Endothelial cell (in vitro differentiated cells): Measurements from ENCODE around the gene ADAMTS20. TPM values are rescaled to one million over a fixed set of nuclear protein-coding genes. Genes with fewer than 3 reads are reported as not detected.
A peak's percentile ranks its signal among the peaks of the same experiment; 100 is the strongest.

Experiments used
- DNase-seq: peaks from one replicate; pipeline ENCODE4 v3.0.0; 2021; ENCODE audit warnings: low spot score
- H3K27ac Mint-ChIP-seq: one replicate; pipeline ENCODE4 v1.8.0; 2021; ENCODE audit warnings: mixed read lengths, inconsistent platforms; ENCODE audit not compliant: unreplicated experiment
- H3K27me3 Mint-ChIP-seq: one replicate; pipeline ENCODE4 v1.8.0; 2021; ENCODE audit warnings: mild to moderate bottlenecking, moderate library complexity, mixed read lengths, inconsistent platforms; ENCODE audit not compliant: unreplicated experiment
- H3K36me3 Mint-ChIP-seq: one replicate; pipeline ENCODE4 v1.8.0; 2021; ENCODE audit warnings: mild to moderate bottlenecking, low read depth, mixed read lengths, inconsistent platforms; ENCODE audit not compliant: unreplicated experiment
- H3K4me1 Mint-ChIP-seq: one replicate; pipeline ENCODE4 v1.8.0; 2021; ENCODE audit warnings: mild to moderate bottlenecking, mixed read lengths, inconsistent platforms; ENCODE audit not compliant: unreplicated experiment
- H3K4me3 Mint-ChIP-seq: one replicate; pipeline ENCODE4 v1.8.0; 2021; ENCODE audit warnings: mild to moderate bottlenecking, mixed read lengths, inconsistent platforms; ENCODE audit not compliant: unreplicated experiment
- H3K9me3 Mint-ChIP-seq: one replicate; pipeline ENCODE4 v1.8.0; 2021; ENCODE audit warnings: mixed read lengths, inconsistent platforms; ENCODE audit not compliant: unreplicated experiment
- long read RNA-seq: library from polyadenylated mRNA; unstranded; transcript quantifications from one replicate; pipeline ENCODE4 v2.0.0, GENCODE V29; 2020; ENCODE audit not compliant: unreplicated experiment
- total RNA-seq: library from RNA; stranded (reverse); fragmentation: NEBNext Ultra II Directional; extraction: Animal tissue kit (Norgen Biotek cat#: 25700); gene quantifications from one replicate; pipeline ENCODE4 v1.2.1, GENCODE V29; 2021; ENCODE audit not compliant: unreplicated experiment
- TF ChIP-seq, protein P1 (sequence below): fragments of 200-600 bp; sonication (generic); IDR thresholded peaks from one replicate; pipeline ENCODE4 v1.5.0; 2021; ENCODE audit warnings: antibody characterized with exemption; ENCODE audit not compliant: unreplicated experiment

The ADAMTS20 gene, protein sequence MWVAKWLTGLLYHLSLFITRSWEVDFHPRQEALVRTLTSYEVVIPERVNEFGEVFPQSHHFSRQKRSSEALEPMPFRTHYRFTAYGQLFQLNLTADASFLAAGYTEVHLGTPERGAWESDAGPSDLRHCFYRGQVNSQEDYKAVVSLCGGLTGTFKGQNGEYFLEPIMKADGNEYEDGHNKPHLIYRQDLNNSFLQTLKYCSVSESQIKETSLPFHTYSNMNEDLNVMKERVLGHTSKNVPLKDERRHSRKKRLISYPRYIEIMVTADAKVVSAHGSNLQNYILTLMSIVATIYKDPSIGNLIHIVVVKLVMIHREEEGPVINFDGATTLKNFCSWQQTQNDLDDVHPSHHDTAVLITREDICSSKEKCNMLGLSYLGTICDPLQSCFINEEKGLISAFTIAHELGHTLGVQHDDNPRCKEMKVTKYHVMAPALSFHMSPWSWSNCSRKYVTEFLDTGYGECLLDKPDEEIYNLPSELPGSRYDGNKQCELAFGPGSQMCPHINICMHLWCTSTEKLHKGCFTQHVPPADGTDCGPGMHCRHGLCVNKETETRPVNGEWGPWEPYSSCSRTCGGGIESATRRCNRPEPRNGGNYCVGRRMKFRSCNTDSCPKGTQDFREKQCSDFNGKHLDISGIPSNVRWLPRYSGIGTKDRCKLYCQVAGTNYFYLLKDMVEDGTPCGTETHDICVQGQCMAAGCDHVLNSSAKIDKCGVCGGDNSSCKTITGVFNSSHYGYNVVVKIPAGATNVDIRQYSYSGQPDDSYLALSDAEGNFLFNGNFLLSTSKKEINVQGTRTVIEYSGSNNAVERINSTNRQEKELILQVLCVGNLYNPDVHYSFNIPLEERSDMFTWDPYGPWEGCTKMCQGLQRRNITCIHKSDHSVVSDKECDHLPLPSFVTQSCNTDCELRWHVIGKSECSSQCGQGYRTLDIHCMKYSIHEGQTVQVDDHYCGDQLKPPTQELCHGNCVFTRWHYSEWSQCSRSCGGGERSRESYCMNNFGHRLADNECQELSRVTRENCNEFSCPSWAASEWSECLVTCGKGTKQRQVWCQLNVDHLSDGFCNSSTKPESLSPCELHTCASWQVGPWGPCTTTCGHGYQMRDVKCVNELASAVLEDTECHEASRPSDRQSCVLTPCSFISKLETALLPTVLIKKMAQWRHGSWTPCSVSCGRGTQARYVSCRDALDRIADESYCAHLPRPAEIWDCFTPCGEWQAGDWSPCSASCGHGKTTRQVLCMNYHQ (N-terminal part only)
- total RNA-seq: 0.15 TPM
- long read RNA-seq: 0 reads

DNA sequence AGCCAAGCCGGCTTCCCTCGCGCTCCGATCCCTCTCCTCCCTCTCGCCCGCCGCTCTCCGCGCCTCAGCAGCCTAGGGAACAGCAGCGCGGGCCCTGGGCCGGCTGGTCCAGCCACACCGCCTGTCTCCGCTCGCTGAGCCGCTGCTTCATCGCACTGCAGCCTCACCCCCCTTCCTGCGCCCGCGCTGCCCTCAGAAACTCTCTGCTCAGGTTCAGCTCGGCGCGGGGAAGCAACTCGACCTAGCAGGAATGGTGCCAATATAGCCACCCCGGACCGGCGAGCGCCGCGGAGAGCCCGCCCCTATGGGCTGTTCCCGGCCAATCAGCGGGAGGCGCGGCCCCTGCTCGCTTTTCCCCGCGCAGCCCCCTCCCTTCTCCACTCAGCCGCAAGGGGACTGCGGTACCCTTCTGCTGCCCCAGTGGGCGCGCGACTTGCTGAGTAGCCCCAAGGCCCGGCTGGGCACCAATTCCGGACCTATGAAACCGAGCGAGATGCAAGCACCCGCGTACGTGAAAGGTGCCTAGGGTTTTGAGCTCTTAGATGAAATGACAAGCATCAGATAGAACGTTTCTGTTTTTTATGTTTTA lies at the start of gene ADAMTS20:
ADAMTS20 (minus strand) TSS at position 233 of the 589 bp plus-strand sequence. CDS start 282 bp downstream, outside the sequence.
- Mint-ChIP-seq H3K27me3 (peaks cover 14% of the 10 kb centered on the region), H3K4me1 (peaks cover 7% of the 10 kb centered on the region), H3K4me3 (peak within 1 kb of the TSS; percentile 91), H3K27ac (no peak within 1 kb of the TSS), H3K9me3 (no peaks in the 10 kb centered on the region), H3K36me3 (no peaks in the 10 kb centered on the region)
- TF ChIP-seq, protein P1, sequence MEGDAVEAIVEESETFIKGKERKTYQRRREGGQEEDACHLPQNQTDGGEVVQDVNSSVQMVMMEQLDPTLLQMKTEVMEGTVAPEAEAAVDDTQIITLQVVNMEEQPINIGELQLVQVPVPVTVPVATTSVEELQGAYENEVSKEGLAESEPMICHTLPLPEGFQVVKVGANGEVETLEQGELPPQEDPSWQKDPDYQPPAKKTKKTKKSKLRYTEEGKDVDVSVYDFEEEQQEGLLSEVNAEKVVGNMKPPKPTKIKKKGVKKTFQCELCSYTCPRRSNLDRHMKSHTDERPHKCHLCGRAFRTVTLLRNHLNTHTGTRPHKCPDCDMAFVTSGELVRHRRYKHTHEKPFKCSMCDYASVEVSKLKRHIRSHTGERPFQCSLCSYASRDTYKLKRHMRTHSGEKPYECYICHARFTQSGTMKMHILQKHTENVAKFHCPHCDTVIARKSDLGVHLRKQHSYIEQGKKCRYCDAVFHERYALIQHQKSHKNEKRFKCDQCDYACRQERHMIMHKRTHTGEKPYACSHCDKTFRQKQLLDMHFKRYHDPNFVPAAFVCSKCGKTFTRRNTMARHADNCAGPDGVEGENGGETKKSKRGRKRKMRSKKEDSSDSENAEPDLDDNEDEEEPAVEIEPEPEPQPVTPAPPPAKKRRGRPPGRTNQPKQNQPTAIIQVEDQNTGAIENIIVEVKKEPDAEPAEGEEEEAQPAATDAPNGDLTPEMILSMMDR: no peak
- peak; percentile 74 for DNase-seq

DNA sequence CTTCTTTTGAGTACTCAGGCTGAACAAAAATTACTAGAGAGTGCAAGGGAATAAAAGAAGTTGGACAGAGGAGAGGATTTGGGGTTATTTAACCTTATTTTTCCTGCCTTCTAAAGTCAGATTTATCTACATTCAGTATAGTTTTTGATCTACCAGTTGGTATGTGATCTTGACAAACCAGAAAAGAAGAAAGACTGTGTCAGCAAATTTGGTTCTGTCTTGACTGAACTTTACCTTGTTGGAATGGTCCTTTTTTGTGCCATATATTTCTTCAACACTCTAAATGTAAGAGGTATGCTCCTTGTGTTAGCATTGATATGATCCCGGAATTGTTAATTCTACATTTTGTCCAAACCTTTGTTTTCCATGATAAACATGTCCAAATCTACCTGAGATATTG lies 47.7 kb upstream of the ADAMTS20 start:
- Mint-ChIP-seq H3K36me3 (no peaks in the 10 kb centered on the region), H3K4me1 (no peaks in the 10 kb centered on the region), H3K4me3 (no peak overlapping the region), H3K27me3 (no peaks in the 10 kb centered on the region), H3K27ac (no peak overlapping the region), H3K9me3 (no peaks in the 10 kb centered on the region)
- DNase-seq: no peak
- TF ChIP-seq, protein P1: no peak

DNA sequence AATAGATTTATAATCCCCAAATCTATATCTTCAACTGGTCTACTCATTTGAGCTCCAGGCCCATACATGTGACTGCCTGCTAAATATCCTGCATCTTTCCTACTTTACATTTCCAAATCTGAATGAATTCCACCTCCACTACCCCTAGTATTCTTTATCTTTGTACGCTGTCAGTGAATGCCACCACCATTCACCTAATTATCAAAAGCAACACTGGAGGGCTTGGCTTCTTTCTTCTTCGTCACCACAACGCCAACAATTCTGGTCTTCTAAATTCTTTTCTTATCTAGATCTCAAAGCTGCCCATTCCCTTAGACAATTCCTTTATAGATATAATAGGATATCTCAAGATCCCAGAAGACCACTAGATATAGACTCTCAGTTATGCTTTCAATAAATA lies 47.1 kb upstream of the ADAMTS20 start:
- no peaks in the 10 kb centered on the region for H3K36me3 Mint-ChIP-seq
- H3K27me3 Mint-ChIP-seq: no peaks in the 10 kb centered on the region
- TF ChIP-seq, protein P1: no peak
- no peaks in the 10 kb centered on the region for H3K4me1 Mint-ChIP-seq
- H3K4me3 Mint-ChIP-seq: no peak overlapping the region
- H3K27ac Mint-ChIP-seq: no peak overlapping the region
- no peaks in the 10 kb centered on the region for H3K9me3 Mint-ChIP-seq
- no peak for DNase-seq

DNA sequence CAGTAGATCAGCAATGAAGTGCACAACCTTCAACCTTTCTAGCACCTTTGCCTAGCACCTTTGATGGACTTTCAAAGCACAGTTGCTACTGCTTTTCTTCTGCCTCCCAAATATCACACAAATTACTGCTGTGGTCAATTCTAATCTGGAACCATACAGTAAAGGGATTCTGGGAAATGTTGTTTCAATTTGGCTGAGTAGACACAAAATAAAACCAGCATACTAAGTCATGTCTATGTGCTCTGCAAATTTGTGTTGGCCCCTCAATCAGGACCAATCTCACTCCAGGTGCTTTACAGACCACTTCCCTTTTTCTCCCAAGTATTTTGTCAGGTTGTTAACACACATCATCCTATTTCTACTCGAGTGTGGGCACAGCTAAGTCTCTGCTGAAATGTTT lies 38.3 kb upstream of the ADAMTS20 start:
- H3K4me1 Mint-ChIP-seq: no peaks in the 10 kb centered on the region
- no peak overlapping the region for H3K4me3 Mint-ChIP-seq
- no peak overlapping the region for H3K27ac Mint-ChIP-seq

More for the DNA sequence above, 38.3 kb upstream of the ADAMTS20 start:
- TF ChIP-seq, protein P1: no peak
- DNase-seq: no peak
- no peaks in the 10 kb centered on the region for H3K36me3 Mint-ChIP-seq
- H3K27me3 Mint-ChIP-seq: no peaks in the 10 kb centered on the region
- H3K9me3 Mint-ChIP-seq: no peaks in the 10 kb centered on the region
